Gastrocnemius medialis (tissue), 4 donors: ENCODE measurements around the gene CPPED1. TPM values are rescaled to one million over a fixed set of nuclear protein-coding genes. Genes with fewer than 3 reads are reported as not detected.
"Not testable (repeated sequence)": the region's sequence is repeated elsewhere in the genome, so short reads cannot be mapped to it uniquely, and the experiment has no call there.

ENCODE experiments used
- ATAC-seq, 2 donors: fragments of 150-250 bp; one replicate each; pipeline ENCODE4 v1.9.1; 2016
- DNase-seq, 2 donors: peaks; one replicate each; pipeline ENCODE4 v3.0.0-alpha.2; 2019
- H3K27ac ChIP-seq, 4 donors: fragments of 200-600 bp; sonication (generic); 1 replicate in 1 of 4; 2 replicates in 3 of 4; pipeline ENCODE4 v1.5.1; 2016 to 2018; ENCODE audit warnings: mild to moderate bottlenecking in 2 of 4, moderate library complexity in 1 of 4
- H3K27me3 ChIP-seq, 3 donors: fragments of 200-600 bp; sonication (generic) in 2 of 3; 1 replicate in 1 of 3; 2 replicates in 2 of 3; pipeline versions ENCODE4 v1.5.1 to v1.6.0; 2016 to 2019; ENCODE audit warnings: mild to moderate bottlenecking in 1 of 3, moderate library complexity in 1 of 3
- H3K36me3 ChIP-seq, 2 donors: fragments of 200-600 bp; sonication (generic) in 1 of 2; one replicate each; pipeline ENCODE4 v1.5.1; 2017 to 2018
- H3K4me1 ChIP-seq, 2 donors: fragments of 200-600 bp; sonication (generic) in 1 of 2; one replicate each; pipeline ENCODE4 v1.5.1; 2016 to 2017; ENCODE audit warnings: mild to moderate bottlenecking in 2 of 2
- H3K4me3 ChIP-seq, 4 donors: fragments of 200-600 bp; sonication (generic) in 3 of 4; 1 replicate in 1 of 4; 2 replicates in 3 of 4; pipeline ENCODE4 v1.5.1; 2016 to 2019; ENCODE audit warnings: mild to moderate bottlenecking in 2 of 4
- H3K9me3 ChIP-seq, 3 donors: fragments of 200-600 bp; sonication (generic) in 2 of 3; 1 replicate in 1 of 3; 2 replicates in 2 of 3; pipeline ENCODE4 v1.5.1; 2016 to 2019
- POLR2A ChIP-seq, 2 donors: fragments of 450-650 bp; IDR thresholded peaks; one replicate each; pipeline ENCODE4 v1.6.1; 2017; ENCODE audit warnings: antibody characterized with exemption in 2 of 2, mild to moderate bottlenecking in 2 of 2, moderate library complexity in 2 of 2
- in situ Hi-C, 4 donors: fragments of 200-750 bp; cut with MboI; loops; one replicate each; pipeline versions ENCODE4 v1.15.0 to v1.8.0; 2017; ENCODE audit warnings: low sequenced_read_pairs in 4 of 4
- intact Hi-C: fragments of 100-400 bp; cut with DNase I; formaldehyde crosslinking; loops from one replicate; pipeline ENCODE4 v1.15.1; 2023; ENCODE audit warnings: low total_unique reads
- total RNA-seq, 4 donors: library from RNA; depleted of rRNA; stranded (reverse); fragments of >200 nt; gene quantifications; one replicate each; pipeline versions ENCODE4 v1.1.0 to v1.2.3, GENCODE V29; 2016
- TF ChIP-seq, protein P1 (sequence below), 5 experiments: fragments of 450-650 bp in 3 of 5; fragments of 200-600 bp in 2 of 5; sonication (generic) in 2 of 5; IDR thresholded peaks in 4 of 5; conservative IDR thresholded peaks in 1 of 5; 1 replicate in 4 of 5; 2 replicates in 1 of 5; pipeline ENCODE4 v1.5.1; 2016 to 2019; ENCODE audit warnings: antibody characterized with exemption in 5 of 5, mild to moderate bottlenecking in 3 of 5, moderate library complexity in 3 of 5

The CPPED1 gene
- total RNA-seq, 4 donors from 2014 or later, result 2.8 to 8.7 (median 6.6) TPM

DNA sequence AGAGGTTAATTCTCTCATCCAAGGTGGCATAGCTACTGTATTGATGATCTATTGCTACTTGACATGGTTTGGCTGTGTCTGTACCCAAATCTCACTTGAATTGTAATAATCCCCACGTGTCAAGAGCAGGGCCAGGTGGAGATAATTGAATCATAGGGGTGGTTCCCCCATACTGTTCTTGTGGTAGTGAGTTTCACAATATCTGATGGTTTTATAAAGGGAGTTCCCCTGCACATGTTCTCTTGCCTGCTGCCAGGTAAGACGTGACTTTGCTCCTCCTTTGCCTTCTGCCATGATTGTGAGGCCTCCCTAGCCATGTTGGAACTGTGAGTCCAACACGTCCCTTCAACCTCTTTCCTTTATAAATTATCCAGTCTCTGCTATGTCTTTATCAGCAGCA lies 22.9 kb upstream of the CPPED1 start:
- H3K36me3 ChIP-seq, result no peaks in the 10 kb centered on the region
- DNase-seq (no peak), ATAC-seq (no peak)
- intact Hi-C loops (no loop called here), in situ Hi-C loops (no loop called here)
- H3K27ac ChIP-seq, result no peak overlapping the region
- TF ChIP-seq, protein P1, sequence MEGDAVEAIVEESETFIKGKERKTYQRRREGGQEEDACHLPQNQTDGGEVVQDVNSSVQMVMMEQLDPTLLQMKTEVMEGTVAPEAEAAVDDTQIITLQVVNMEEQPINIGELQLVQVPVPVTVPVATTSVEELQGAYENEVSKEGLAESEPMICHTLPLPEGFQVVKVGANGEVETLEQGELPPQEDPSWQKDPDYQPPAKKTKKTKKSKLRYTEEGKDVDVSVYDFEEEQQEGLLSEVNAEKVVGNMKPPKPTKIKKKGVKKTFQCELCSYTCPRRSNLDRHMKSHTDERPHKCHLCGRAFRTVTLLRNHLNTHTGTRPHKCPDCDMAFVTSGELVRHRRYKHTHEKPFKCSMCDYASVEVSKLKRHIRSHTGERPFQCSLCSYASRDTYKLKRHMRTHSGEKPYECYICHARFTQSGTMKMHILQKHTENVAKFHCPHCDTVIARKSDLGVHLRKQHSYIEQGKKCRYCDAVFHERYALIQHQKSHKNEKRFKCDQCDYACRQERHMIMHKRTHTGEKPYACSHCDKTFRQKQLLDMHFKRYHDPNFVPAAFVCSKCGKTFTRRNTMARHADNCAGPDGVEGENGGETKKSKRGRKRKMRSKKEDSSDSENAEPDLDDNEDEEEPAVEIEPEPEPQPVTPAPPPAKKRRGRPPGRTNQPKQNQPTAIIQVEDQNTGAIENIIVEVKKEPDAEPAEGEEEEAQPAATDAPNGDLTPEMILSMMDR (IDR thresholded peaks at IDR 0.05 in 4 of 5, conservative IDR thresholded peaks at IDR 0.05 in 1 of 5), result no peak
- TF ChIP-seq POLR2A (IDR thresholded peaks at IDR 0.05), result no peak
- no peaks in the 10 kb centered on the region for H3K4me1 ChIP-seq
- H3K4me3 ChIP-seq, result no peak overlapping the region
- no peaks in the 10 kb centered on the region for H3K9me3 ChIP-seq
- peaks cover 0 to 2% (median 0%) of the 10 kb centered on the region in 3 donors for H3K27me3 ChIP-seq

DNA sequence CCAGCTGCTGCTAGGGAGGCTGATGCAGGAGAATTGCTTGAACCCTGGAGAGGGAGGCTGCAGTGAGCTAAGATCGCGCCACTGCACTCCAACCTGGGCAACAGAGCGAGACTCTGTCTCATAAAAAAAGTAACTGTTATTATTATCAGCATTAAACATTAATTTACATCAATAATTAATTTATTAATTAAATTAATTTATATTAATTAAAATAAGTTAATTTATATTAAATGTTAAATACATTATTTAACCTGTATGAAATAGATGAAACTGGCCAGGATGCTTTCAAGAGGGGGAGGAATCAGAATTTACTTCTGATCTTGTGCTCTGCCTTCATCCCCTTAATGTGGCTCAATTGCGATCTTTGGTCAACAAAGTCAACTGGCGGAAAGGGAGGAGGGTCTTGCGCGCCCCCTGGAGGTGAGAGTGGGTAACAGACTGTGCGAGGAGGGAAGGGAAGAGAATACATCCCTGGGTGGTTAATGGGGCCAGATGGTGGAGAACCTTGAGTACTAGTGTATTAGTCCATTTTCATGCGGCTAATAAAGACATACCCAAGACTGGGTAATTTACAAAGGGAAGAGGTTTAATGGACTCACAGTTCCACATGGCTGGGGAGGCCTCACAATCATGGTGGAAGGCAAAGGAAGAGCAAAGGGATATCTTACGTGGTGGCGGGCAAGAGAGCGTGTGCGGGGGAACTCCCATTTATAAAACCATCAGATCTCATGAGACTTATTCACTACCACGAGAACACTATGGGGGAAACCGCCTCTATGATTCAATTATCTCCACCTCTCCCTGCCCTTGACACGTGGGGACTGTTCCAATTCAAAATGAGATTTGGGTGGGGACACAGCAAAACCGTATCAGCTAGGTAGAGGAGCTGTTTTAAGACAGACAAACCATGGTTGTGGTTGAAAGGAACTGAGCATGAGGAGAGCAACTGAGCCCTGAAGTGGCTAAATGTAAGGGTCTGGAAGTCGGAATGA lies 15.7 kb upstream of the CPPED1 start:
- in situ Hi-C loops, result loop anchor here in 2 of 4 donors (10.0 to 25.0 kb wide), 4 partner anchors 245 to 857 kb away; partner anchors contain the start of gene TNFRSF17 (in 1 of the 2)
- H3K9me3 ChIP-seq, result no peaks in the 10 kb centered on the region
- TF ChIP-seq, protein P1 (IDR thresholded peaks at IDR 0.05 in 4 of 5, conservative IDR thresholded peaks at IDR 0.05 in 1 of 5), result peak; percentile 46 to 82 (median 64)
- TF ChIP-seq POLR2A (IDR thresholded peaks at IDR 0.05), result no peak
- intact Hi-C loops, result loop anchor here (5.0 kb wide), 1 partner anchor 727 kb away; no protein-coding TSS in a partner anchor
- H3K27me3 ChIP-seq, result no peaks in the 10 kb centered on the region
- no peaks in the 10 kb centered on the region for H3K4me1 ChIP-seq
- DNase-seq (peak; percentile 9 to 21), ATAC-seq (no peak)
- no peaks in the 10 kb centered on the region for H3K36me3 ChIP-seq
- no peak overlapping the region for H3K4me3 ChIP-seq
- no peak overlapping the region for H3K27ac ChIP-seq

DNA sequence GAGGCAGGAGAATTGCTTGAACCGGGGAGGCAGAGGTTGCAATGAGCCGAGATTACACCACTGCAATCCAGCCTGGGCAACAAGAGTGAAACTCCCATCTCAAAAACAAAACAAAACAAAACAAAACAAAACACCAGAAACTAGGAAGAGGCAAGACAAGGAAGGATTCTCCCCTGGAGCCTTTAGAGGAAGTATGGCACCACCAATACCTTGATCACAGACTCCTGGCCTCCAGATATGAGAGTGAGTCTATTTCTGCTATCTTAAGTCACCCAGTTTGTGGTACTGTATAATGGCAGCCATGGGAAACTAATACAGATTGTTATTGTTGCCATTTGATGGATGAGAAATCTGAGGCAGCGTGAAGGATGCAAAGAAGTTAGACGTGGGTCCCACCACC lies 14.6 kb upstream of the CPPED1 start:
- ATAC-seq (no peak), DNase-seq (no peak)
- intact Hi-C loops (loop anchor here (5.0 kb wide), 1 partner anchor 726 kb away; no protein-coding TSS in a partner anchor), in situ Hi-C loops (loop anchor here in 2 of 4 donors (10.0 to 25.0 kb wide), 4 partner anchors 244 to 856 kb away; partner anchors contain the start of gene TNFRSF17 (in 1 of the 2))
- Histone ChIP-seq H3K36me3 (no peaks in the 10 kb centered on the region), H3K27me3 (no peaks in the 10 kb centered on the region), H3K27ac (no peak overlapping the region), H3K4me1 (no peaks in the 10 kb centered on the region), H3K4me3 (no peak overlapping the region), H3K9me3 (no peaks in the 10 kb centered on the region)
- TF ChIP-seq POLR2A (IDR thresholded peaks at IDR 0.05), result no peak
- TF ChIP-seq, protein P1 (IDR thresholded peaks at IDR 0.05 in 4 of 5, conservative IDR thresholded peaks at IDR 0.05 in 1 of 5), result no peak

DNA sequence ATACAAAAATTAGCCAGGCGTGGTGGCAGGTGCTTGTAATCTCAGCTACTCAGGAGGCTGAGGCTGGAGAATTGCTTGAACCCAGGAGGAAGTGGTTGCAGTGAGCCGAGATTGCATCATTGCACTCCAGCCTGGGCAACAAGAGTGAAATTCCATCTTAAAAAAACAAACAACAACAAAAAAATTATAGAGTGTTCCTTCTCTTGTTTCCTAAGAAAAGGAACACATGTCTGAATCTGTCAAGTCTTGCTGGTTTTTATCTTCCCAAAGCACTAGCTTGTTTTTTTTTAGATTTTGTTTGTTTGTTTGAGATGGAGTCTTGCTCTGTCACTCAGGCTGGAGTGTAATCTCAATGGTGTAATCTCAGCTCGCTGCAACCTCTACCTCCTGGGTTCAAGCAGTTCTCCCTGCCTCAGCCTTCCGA lies 13.1 kb upstream of the CPPED1 start:
- in situ Hi-C loops, result loop anchor here in 2 of 4 donors (10.0 to 25.0 kb wide), 4 partner anchors 242 to 855 kb away; partner anchors contain the start of gene TNFRSF17 (in 1 of the 2)
- not testable (repeated sequence) for ATAC-seq

DNA sequence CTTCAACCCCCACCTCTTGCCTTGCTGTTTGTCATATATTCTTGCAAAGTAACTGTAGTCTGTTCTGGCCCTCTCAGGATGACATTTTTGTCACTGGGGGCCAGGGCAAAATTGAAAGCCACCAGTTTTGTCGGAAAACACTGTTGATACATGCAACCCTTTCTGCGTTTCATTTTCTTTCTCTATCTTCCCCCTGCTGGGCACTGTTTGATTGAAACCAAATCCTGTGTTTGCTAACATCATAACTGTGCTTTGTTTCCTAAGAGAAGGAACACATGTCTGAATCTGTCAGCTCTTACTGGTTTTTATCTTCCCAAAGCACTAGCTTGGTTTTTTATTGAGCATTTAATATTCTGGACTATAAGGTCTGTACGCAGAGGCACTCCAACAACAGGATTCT lies 11.7 kb upstream of the CPPED1 start:
- ATAC-seq, result no peak
- in situ Hi-C loops, result loop anchor here in 2 of 4 donors (10.0 to 25.0 kb wide), 4 partner anchors 241 to 853 kb away; partner anchors contain the start of gene TNFRSF17 (in 1 of the 2)
- Histone ChIP-seq H3K27me3 (no peaks in the 10 kb centered on the region), H3K9me3 (no peaks in the 10 kb centered on the region), H3K4me1 (no peaks in the 10 kb centered on the region), H3K36me3 (no peaks in the 10 kb centered on the region), H3K4me3 (no peak overlapping the region), H3K27ac (no peak overlapping the region)
- DNase-seq, result no peak
- intact Hi-C loops, result loop anchor here (5.0 kb wide), 1 partner anchor 723 kb away; no protein-coding TSS in a partner anchor
- TF ChIP-seq POLR2A (IDR thresholded peaks at IDR 0.05), result no peak
- TF ChIP-seq, protein P1 (IDR thresholded peaks at IDR 0.05 in 4 of 5, conservative IDR thresholded peaks at IDR 0.05 in 1 of 5), result no peak

More for the DNA sequence above, 13.1 kb upstream of the CPPED1 start:
- H3K9me3 ChIP-seq, DNase-seq, H3K4me1 ChIP-seq, H3K27me3 ChIP-seq, H3K36me3 ChIP-seq, H3K4me3 ChIP-seq, H3K27ac ChIP-seq: not testable (repeated sequence)
- intact Hi-C loops, result loop anchor here (5.0 kb wide), 1 partner anchor 725 kb away; no protein-coding TSS in a partner anchor

DNA sequence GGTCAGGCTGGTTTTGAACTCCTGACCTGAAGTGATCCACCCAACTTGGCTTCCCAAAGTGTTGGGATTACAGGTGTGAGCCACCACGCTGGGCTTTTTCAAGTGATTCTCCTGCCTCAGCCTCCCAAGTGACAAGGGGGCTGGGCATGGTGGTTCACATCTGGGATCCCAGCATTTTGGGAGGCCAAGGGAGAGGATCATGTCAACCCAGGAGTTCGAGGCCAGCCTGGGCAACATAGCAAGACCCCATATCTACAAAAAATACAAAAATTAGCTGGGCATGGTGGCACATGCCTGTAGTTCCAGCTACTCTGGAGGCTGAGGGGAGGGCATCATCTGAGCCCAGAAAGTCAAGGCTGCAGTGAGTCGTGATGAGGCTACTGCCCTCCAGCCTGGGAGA lies 10.0 kb upstream of the CPPED1 start:
- H3K27ac ChIP-seq, intact Hi-C loops, H3K9me3 ChIP-seq, H3K36me3 ChIP-seq, ATAC-seq, H3K4me3 ChIP-seq, H3K4me1 ChIP-seq, DNase-seq, H3K27me3 ChIP-seq: not testable (repeated sequence)
- in situ Hi-C loops, result loop anchor here in 2 of 4 donors (10.0 to 25.0 kb wide), 4 partner anchors 239 to 851 kb away; partner anchors contain the start of gene TNFRSF17 (in 1 of the 2)

DNA sequence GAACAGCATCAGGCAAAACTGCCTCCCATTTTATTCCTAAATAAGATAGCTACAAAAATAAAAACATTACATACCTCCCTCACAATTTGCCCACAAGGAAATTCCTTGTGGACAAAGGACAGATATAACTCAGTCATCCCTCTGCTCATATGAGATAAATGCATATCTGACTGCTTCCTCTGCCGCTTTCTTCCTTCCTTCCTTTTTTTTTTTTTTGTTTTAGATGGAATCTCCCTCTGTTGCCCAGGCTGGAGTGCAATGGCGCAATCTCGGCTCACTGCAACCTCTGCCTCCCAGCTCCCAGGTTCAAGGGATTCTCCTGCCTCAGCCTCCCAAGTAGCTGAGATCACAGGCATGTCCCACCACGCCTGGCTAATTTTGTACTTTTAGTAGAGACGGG lies 9.6 kb upstream of the CPPED1 start:
- ATAC-seq, H3K36me3 ChIP-seq, DNase-seq, H3K4me1 ChIP-seq, H3K4me3 ChIP-seq, intact Hi-C loops, H3K27ac ChIP-seq, H3K27me3 ChIP-seq, H3K9me3 ChIP-seq: not testable (repeated sequence)
- in situ Hi-C loops, result loop anchor here in 2 of 4 donors (10.0 to 25.0 kb wide), 4 partner anchors 239 to 851 kb away; partner anchors contain the start of gene TNFRSF17 (in 1 of the 2)
